Measurements from ENCODE around the gene RNU6-9.

RNU6-9 gene

GRCh38 chr19:919199-920050, 26.1 kb downstream of the RNU6-9 start:
- DNase-seq, result peak; percentile 58

GRCh38 chr19:920051-920864, 27.0 kb downstream of the RNU6-9 start:
- peak; percentile 65 for DNase-seq

GRCh38 chr19:924553-925086, 31.3 kb downstream of the RNU6-9 start:
- DNase-seq, result peak; percentile 52

GRCh38 chr19:925087-925525, 31.8 kb downstream of the RNU6-9 start:
- peak; percentile 90 for DNase-seq

GRCh38 chr19:925526-926322, 32.4 kb downstream of the RNU6-9 start, which contains the start of gene ARID3A:
Gene ARID3A, plus strand, starts transcription at chr19:926035. Its CDS starts 3,494 bp downstream, at chr19:929529.
- peak; percentile 91 for DNase-seq

- no peak for DNase-seq
These were observed 33.0 kb downstream of the RNU6-9 start for GRCh38 chr19:926323-926588.

GRCh38 chr19:926589-927350, 33.5 kb downstream of the RNU6-9 start:
- peak; percentile 84 for DNase-seq

GRCh38 chr19:927351-927779, 34.1 kb downstream of the RNU6-9 start:
- DNase-seq, result no peak

GRCh38 chr19:927780-928401, 34.6 kb downstream of the RNU6-9 start:
- no peak for DNase-seq

- DNase-seq, result no peak
These were observed 35.4 kb downstream of the RNU6-9 start for GRCh38 chr19:928471-929202.

GRCh38 chr19:929203-929890, 36.1 kb downstream of the RNU6-9 start:
- DNase-seq, result no peak

- DNase-seq, result no peak
These were observed 36.6 kb downstream of the RNU6-9 start for GRCh38 chr19:929891-930258.

- DNase-seq, result no peak
These were observed 38.8 kb downstream of the RNU6-9 start for GRCh38 chr19:931860-932647.

GRCh38 chr19:932648-933552, 39.6 kb downstream of the RNU6-9 start:
- peak; percentile 62 for DNase-seq

GRCh38 chr19:933553-933882, 40.2 kb downstream of the RNU6-9 start:
- no peak for DNase-seq

GRCh38 chr19:934197-934840, 41.0 kb downstream of the RNU6-9 start:
- DNase-seq, result no peak

- DNase-seq, result peak; percentile 71
These were observed 41.7 kb downstream of the RNU6-9 start for GRCh38 chr19:934865-935479.

GRCh38 chr19:936175-936546, 42.9 kb downstream of the RNU6-9 start:
- no peak for DNase-seq
